AG09319 (cell line): Measurements from ENCODE around the gene PCNT.

Experiments used
- DNase-seq: peaks from one replicate; pipeline ENCODE4 v3.0.0-alpha.2; 2010; ENCODE audit warnings: low read depth; ENCODE audit errors: extremely low read depth
- CTCF ChIP-seq: IDR thresholded peaks from 2 replicates; pipeline ENCODE4 v1.5.1; 2011; ENCODE audit warnings: low read depth, mild to moderate bottlenecking, inconsistent platforms, low read length, moderate library complexity

PCNT gene

GRCh38 chr21:46424621-46425020 lies 100.7 kb downstream of the PCNT start:
- no peak for DNase-seq
- no peak for TF ChIP-seq CTCF

GRCh38 chr21:46425041-46425440 lies 101.1 kb downstream of the PCNT start:
- no peak for TF ChIP-seq CTCF

GRCh38 chr21:46425571-46425970 lies 101.6 kb downstream of the PCNT start:
- TF ChIP-seq CTCF: no peak
- no peak for DNase-seq

More at GRCh38 chr21:46425041-46425440, 101.1 kb downstream of the PCNT start:
- no peak for DNase-seq

GRCh38 chr21:46426313-46427046 lies 102.5 kb downstream of the PCNT start:
- no peak for DNase-seq
- no peak for TF ChIP-seq CTCF

- TF ChIP-seq CTCF: no peak
Observed at GRCh38 chr21:46427516-46427915, 103.6 kb downstream of the PCNT start.

GRCh38 chr21:46428286-46428685 lies 104.3 kb downstream of the PCNT start:
- no peak for DNase-seq
- no peak for TF ChIP-seq CTCF

More at GRCh38 chr21:46427516-46427915, 103.6 kb downstream of the PCNT start:
- DNase-seq: no peak

GRCh38 chr21:46428987-46429710 lies 105.2 kb downstream of the PCNT start:
- no peak for DNase-seq

More at GRCh38 chr21:46428987-46429710, 105.2 kb downstream of the PCNT start:
- no peak for TF ChIP-seq CTCF
